ENCODE measurements around the gene PLB1.

The PLB1 gene

GRCh38 chr2:28505361-28505760, 9.5 kb downstream of the PLB1 start:
- DNase-seq: no peak

DNA sequence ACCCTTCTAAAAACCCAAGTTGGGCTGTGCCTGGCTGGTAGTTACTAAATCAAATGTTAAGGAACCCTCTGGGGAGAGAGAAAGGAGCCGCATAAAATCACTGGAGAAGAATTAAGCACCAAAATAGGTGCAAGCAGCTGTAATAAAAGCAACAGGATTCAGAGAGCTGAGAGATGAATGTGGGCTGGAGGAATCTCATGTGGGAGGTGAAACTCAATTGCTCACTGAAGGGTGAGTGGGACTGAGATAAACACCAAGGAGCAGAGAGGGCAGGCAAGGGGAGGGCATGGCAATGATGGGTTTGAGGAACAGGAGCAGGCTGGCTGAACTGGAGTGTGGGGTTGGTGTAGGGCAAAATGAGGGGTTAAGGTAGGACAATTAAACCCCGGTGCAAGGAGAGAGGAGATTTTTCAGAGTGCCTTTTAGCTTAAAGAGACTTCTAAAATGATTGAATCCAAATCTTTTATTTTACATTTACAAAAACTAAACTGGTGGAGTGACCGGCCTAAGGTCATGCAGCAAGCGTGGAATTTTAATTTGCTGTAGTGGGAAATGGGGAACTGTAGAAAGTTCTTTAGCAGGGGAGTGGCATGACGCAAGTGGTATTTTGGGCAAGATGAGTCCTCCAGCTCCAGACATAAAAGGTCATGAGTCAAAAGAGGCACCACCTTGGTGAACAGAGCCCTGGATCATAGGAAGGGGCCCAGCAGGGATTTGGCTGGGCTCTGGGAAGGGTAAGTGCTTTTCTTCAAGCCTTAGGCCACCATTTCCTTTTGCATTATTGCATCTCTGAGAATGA, 10.5 kb downstream of the PLB1 start:
- no peak for DNase-seq

GRCh38 chr2:28507796-28508764, 12.2 kb downstream of the PLB1 start:
- DNase-seq: no peak

GRCh38 chr2:28509361-28509760, 13.5 kb downstream of the PLB1 start:
- DNase-seq: no peak

DNA sequence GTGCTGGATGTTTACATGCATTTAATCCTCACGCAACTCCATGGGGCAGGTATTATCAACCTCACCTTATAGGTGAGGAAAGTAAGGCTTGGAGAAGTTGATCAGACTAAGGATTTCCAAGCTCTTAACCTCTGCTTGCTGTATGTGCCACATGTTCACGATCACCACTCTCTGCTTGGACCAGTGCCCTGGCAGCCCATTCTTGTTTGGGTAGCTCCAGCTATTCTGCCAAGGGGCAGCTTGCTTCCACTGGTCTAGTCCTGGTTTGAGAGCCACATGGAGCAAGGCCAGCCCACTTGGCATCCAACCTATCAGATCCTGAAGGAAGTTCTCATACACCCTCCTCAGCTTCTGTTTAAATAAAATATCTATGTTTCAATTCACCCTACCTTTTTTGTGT, 14.3 kb downstream of the PLB1 start:
- DNase-seq: no peak

- DNase-seq: no peak
Measured at GRCh38 chr2:28511871-28512606, 16.2 kb downstream of the PLB1 start.

DNA sequence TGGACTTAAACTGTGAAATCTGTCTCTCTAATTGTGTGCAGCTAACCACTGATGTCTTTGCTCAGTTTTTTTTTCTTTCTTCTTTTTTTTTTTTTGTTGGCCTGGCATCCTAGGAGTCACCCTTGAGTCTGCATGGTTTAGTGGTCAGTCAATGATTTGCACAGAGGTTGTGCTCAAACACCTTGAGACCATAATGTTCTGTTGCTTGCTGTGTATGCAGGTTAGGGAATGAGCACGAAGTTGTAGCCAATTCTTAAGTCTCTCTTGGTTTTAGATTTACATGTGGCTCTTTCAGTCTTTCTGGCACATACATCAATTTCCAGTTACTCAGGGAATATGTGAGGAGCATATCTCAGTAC, 16.7 kb downstream of the PLB1 start:
- DNase-seq: no peak

DNA sequence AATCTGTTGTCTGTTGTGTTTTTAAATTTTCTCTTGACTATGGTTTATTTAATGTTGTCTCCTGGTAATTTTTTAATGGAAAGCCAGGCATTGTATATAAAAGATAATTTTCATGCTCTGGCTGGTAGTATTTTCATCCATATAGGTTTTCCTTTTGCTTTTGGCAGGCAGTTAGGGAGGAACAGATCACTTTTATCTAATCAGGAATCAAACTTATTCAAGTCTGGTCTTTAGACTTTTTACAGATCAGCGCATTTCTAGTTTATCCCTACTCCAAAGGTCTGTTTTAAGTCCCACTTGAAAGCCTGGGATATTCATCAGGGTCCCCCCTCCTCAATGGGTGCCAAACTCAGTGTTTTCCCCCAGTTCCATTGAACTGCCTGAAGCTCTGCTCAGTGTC, 17.2 kb downstream of the PLB1 start:
- no peak for DNase-seq

GRCh38 chr2:28515176-28515751, 19.4 kb downstream of the PLB1 start:
- no peak for DNase-seq

DNA sequence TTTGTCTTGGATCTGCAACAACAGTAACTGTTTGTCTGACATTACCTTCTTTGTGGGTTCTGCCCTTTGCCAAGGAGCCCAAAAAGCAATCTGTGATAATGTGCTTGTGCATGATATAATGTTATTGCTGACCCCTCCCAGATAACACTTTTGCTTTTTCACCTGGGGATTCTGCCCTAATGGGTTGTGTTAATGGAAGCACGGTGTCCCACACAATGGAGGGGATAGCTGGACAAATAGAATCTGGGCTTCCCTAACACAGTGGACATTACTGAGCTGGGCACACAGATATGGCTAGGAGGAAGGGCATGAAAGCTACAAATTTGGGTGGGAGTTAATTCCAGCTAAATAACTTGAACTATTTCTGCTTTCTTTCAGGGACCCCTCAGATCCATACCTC, 20.6 kb downstream of the PLB1 start:
- no peak for DNase-seq

GRCh38 chr2:28516950-28517349, 21.1 kb downstream of the PLB1 start:
- DNase-seq: no peak

GRCh38 chr2:28521663-28522062, 25.8 kb downstream of the PLB1 start:
- no peak for DNase-seq

DNA sequence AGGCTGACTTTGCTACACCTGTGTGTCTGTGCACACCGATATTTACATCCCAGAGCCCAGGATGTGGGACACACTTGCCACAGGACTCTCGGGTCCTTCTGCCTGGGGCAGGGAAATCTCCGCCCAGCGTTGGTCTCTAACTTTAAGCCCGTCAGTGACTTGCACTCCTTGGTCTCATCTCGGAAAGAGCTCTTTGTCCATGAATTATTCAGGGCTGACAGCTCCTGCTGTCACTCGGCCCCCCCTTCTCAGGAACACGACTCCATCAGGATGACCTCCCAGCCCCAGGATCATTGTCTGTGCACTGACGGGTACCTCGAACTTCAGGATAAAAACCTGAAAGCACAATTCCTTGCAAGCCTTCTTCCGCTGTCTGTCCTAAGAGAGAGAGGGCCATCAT, 26.6 kb downstream of the PLB1 start:
- no peak for DNase-seq

DNA sequence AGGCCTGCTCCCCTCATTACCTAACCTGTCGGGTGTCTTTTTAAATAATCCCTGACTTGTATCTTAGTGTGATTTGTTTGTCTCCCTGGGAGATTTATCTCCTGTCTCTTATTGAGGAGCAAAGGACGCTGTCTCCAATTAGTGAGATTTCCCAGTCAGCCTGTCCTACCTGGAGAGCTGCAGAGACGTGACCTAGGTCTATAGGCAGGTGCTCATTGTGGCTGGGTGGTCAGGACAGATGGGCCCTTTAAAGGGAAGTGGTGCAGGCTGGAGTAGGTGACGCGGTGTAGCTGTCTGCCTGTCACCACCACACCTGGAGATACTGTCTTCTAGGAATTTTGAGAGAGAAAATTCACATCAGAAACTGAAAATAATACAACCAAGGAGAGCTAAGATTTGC, 28.0 kb downstream of the PLB1 start:
- DNase-seq: no peak

DNA sequence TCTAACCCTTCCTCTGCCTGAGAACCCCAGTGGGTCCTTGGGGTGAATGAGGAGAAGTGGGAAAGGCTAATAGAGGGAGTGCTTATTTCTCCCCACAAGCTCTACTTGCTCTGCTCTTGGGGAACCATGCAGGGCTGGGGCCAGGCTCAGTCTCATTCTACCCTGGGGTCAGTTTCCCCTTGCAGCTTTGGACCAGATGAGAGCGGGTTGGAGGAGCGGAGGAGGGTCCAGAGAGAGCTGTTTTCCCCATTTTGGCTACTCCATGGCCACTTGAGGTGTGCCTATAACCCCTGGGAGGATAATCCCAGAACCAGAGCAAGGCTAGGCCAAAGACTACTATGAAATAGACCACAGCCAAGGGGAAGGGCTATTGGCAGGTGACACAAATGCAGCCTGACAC, 29.6 kb downstream of the PLB1 start:
- no peak for DNase-seq

DNA sequence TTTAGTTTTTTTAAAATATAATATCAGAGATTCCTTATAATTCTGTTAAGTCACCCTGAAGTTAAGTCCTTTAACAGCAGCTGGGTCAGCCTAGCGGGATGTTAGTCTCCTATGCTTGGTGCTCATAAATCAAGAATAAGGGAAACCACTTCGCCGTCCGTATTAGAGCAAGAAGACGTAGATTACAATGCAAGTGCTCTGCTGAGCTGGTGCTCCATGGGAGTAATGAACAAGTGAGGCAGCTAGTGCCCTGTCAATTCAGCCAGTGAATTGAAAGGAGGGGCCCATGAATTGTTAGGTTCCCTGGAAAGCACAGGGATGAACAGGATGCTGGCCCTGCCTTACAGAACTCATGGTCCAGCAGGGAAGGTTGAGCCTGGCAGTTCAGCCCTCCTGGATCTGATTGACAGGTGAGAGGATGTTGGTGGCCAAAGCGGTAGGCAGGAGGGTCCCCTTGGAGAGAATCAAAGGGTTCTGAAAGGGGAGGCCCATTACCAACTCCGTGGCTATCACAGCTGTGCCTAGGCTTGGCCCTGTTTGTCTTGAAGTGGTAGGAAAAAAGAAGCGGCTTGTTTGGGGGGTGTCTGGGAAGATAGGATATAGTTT, 30.8 kb downstream of the PLB1 start:
- DNase-seq: no peak

DNA sequence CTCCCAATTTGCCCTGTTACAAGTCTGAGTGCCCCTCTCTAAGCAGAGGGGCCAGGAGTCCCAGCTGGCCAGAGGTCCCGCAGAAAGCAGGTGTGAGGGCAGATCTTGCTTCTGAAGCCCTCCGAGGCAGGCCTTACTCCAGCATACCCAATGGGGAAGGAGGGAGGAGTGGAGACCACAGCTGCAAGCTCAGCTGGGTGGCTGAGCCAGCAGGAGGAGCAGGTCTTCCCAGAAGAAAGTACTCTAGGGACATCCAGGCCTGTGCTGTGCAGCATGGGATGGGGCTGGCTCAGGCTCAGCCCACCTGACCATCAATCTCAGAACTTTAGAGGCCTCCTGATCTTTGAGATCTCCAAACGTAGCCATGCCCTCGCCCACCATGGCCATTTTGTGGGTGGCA, 31.3 kb downstream of the PLB1 start:
- no peak for DNase-seq

DNA sequence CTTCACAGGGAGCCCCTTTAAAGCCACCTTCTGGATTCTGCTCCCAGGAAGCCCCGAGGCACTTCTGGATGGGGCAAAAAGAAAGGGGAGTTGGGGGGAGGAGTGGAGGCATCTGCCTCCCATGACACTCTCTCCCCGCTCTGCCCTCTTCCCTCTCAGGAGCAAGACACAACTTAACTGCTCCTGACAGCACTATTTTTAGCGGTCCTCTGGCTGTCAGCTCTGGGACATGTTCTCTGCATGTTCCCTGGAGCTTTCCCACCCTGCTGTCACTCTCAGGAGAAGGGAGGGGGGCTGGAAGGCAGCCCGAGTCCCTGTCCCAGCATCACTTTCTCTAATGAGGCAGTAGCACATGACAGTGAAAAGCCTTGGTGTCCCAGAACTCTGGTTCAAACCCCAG, 32.3 kb downstream of the PLB1 start:
- DNase-seq: peak; percentile 5

- DNase-seq: no peak
Measured at GRCh38 chr2:28530782-28531181, 34.9 kb downstream of the PLB1 start.

DNA sequence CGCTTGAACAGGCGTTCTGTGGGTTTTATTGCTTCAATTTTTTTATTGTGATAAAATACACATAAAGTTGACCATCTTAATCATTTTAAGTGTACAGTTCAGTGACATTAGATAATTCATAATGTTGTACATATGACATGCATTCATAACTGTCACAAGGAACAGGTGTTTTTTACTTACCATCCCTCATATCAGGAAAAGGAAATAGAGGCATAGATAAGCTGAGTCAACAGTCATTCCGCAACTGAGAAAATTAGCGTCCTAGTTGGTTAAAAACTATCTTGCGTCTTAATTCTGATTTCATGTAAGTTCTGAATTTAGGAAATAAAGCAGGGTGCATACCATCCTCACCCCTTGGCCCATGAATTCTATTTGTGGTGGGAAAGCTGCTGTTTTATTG, 36.5 kb downstream of the PLB1 start:
- DNase-seq: no peak

GRCh38 chr2:28533044-28533680, 37.3 kb downstream of the PLB1 start:
- DNase-seq: no peak

DNA sequence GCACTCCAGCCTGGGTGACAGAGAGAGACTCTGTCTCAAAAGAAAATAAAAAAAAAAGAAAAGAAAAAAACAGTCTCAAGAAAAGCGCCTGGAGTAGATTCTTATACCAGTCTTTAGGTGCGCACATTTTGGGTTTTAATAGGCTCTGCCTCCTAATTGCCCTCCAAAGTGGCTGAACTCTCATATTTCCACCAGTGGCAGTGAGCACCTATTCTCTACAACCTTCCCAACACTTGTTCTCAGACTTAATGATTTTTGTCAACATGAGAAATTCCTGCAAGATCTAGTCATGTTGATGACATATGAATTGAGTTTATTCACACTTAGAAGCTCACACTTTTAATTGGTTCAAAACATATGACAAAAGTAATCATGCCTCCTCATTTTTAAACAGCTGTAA, 39.0 kb downstream of the PLB1 start:
- DNase-seq: no peak
